A673 (cell line): ENCODE data around the gene NDUFA5.

Experiments used
- EZH2 ChIP-seq: fragments of 200-600 bp; sonication (generic); IDR thresholded peaks from 2 replicates; pipeline ENCODE4 v1.6.1; 2017; ENCODE audit warnings: borderline replicate concordance, low read depth, mild to moderate bottlenecking, mixed read lengths, antibody characterized with exemption, low read length; ENCODE audit not compliant: poor library complexity, severe bottlenecking
- TF ChIP-seq, protein P1 (sequence below): fragments of 300-800, 200-600 bp; sonication (generic); conservative IDR thresholded peaks from 2 replicates; pipeline ENCODE4 v1.5.1; 2017; ENCODE audit warnings: low read depth, mild to moderate bottlenecking, antibody characterized with exemption, low read length, moderate library complexity, mixed read lengths

DNA sequence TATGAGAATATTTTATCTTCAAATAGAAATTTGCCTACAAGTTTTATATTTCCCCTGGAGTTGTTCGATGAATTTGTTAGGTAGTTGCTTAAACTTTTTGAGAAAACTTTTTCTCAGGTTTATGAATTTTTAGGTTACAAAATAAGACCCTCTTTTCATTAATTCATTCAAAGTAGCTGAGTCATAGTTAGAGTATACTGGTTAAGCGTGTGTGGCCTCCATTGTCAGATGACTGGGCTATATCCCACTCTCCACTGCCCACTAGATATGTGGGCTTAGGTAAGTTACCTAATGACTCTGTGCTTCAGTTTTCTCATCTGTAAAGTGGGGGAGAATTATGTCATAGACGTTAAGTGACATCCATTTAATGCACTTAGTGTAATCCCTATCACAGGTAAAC lies 45.0 kb upstream of the NDUFA5 start:
- TF ChIP-seq, protein P1, sequence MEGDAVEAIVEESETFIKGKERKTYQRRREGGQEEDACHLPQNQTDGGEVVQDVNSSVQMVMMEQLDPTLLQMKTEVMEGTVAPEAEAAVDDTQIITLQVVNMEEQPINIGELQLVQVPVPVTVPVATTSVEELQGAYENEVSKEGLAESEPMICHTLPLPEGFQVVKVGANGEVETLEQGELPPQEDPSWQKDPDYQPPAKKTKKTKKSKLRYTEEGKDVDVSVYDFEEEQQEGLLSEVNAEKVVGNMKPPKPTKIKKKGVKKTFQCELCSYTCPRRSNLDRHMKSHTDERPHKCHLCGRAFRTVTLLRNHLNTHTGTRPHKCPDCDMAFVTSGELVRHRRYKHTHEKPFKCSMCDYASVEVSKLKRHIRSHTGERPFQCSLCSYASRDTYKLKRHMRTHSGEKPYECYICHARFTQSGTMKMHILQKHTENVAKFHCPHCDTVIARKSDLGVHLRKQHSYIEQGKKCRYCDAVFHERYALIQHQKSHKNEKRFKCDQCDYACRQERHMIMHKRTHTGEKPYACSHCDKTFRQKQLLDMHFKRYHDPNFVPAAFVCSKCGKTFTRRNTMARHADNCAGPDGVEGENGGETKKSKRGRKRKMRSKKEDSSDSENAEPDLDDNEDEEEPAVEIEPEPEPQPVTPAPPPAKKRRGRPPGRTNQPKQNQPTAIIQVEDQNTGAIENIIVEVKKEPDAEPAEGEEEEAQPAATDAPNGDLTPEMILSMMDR = no peak
- TF ChIP-seq EZH2 = no peak
